AG09309 (cell line): Measurements from ENCODE around the gene FHAD1.
"Not testable (repeated sequence)": the region's sequence is repeated elsewhere in the genome, so short reads cannot be mapped to it uniquely, and the experiment has no call there.

ENCODE experiments used
- DNase-seq: peaks from one replicate; pipeline ENCODE4 v3.0.0-alpha.2; 2010; ENCODE audit warnings: low read depth
- H3K4me3 ChIP-seq: 2 replicates; pipeline ENCODE4 v1.5.1; 2011; ENCODE audit warnings: mild to moderate bottlenecking, low read depth, low read length, moderate library complexity; ENCODE audit not compliant: control insufficient read depth
- TF ChIP-seq, protein P1 (sequence below): IDR thresholded peaks from 2 replicates; pipeline ENCODE4 v1.5.1; 2011; ENCODE audit warnings: mild to moderate bottlenecking, low read depth, low read length, inconsistent platforms; ENCODE audit not compliant: insufficient read depth, control insufficient read depth; ENCODE audit errors: missing control alignments

The FHAD1 gene

GRCh38 chr1:15370268-15370667 is 123.2 kb downstream of the FHAD1 start:
- H3K4me3 ChIP-seq = no peak overlapping the region
- TF ChIP-seq, protein P1, sequence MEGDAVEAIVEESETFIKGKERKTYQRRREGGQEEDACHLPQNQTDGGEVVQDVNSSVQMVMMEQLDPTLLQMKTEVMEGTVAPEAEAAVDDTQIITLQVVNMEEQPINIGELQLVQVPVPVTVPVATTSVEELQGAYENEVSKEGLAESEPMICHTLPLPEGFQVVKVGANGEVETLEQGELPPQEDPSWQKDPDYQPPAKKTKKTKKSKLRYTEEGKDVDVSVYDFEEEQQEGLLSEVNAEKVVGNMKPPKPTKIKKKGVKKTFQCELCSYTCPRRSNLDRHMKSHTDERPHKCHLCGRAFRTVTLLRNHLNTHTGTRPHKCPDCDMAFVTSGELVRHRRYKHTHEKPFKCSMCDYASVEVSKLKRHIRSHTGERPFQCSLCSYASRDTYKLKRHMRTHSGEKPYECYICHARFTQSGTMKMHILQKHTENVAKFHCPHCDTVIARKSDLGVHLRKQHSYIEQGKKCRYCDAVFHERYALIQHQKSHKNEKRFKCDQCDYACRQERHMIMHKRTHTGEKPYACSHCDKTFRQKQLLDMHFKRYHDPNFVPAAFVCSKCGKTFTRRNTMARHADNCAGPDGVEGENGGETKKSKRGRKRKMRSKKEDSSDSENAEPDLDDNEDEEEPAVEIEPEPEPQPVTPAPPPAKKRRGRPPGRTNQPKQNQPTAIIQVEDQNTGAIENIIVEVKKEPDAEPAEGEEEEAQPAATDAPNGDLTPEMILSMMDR = no peak
- DNase-seq = no peak

DNA sequence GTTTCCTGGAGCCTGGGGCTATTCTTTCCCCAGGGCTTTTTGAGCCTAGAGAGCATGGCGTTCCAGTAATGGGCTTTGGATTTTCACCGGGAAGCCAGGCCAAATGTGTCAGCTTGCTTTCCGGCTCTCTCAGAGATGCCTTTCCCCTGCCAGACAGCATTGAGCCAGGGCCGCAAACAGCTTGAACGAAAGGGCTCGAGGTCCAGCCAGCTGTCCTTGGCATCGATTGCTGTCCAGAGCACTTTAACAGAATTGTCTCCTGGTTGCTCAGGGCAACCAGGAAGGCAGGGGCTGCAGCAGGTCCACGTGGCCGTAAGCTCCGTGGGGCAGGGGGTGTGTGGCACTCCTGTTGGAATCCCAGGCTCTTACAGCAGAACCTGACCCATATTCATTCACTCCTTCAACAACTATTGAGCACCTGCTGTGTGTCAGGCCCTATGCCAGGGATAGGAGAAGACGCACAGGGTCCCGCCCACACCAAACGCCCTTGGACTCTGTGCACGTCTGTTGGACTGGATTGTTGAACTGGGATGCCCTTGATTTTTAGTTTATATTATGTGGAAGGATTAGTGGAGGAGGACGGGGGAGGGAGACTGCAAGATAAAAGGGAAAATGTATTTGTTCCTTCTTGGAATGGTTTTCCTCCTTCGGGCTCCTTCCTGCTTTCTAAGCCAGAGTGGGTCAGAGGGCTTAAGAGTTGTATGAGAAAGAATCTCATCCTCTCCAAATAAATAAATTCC is 123.9 kb downstream of the FHAD1 start:
- no peak for DNase-seq
- H3K4me3 ChIP-seq = no peak overlapping the region
- TF ChIP-seq, protein P1 = no peak

DNA sequence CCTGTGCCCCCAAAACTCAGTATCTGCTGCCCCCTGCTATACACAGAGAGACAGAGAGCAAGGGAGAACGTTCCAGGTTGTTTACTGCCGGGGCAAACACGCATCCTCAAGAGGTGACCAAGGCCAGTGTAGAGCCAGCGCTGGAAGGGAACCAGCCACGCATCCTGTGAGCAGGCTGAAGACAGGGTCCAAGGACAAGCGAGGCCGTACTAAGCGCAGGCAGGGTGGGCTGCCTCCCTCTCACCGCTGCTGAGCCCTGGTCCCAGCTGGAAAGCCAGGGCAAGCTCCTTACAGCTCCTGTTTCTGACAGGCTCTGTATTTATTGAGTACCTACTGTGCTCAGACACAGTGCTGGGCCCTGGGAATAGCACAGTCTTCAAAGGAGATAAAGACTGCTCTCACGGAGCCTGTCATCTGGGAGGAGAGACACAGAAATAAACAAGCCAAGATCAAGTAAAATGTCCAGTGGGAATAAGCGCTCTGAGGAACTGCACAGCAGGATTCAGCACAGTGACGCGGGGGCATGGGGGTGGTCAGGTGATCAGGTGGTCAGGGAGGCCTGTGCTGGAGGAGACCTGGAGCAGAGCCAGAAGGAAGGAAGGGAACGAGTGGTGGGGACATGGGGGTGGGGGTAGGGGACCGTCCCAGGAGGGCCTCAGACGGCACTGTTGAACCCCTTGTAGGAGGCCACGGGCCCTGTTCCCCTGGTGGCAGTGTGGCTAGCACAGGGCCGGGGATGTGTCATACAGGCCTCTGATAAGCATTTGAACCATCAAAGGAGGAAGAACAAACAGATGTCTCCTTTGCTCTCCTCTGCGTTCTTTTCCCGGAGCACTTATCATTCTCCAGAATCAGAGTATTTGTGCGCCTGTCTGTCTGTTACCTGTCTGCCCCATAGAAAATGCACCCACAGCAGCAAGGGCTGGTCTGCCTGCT is 124.9 kb downstream of the FHAD1 start:
- no peak for DNase-seq
- TF ChIP-seq, protein P1 = no peak
- H3K4me3 ChIP-seq = no peak overlapping the region

DNA sequence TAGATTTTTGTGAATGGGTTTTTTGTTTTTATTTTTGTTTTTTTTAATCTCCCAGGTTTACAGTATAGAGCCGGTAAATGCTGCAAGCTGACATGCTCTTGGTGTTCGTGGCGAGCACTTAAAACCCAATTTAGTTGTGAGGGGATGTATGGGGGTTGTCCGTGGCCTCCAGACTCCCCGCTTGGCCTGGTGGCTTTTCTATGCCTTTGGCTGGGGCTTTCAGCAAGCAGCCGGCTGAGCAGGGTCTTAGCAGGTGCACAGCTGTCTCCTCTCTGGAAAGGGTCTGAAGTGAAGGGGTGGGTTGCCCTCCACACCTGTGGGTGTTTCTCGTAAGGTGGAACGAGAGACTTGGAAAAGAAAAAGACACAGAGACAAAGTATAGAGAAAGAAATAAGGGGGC is 131.7 kb downstream of the FHAD1 start:
- no peak for DNase-seq
- H3K4me3 ChIP-seq = no peak overlapping the region
- TF ChIP-seq, protein P1 = no peak

DNA sequence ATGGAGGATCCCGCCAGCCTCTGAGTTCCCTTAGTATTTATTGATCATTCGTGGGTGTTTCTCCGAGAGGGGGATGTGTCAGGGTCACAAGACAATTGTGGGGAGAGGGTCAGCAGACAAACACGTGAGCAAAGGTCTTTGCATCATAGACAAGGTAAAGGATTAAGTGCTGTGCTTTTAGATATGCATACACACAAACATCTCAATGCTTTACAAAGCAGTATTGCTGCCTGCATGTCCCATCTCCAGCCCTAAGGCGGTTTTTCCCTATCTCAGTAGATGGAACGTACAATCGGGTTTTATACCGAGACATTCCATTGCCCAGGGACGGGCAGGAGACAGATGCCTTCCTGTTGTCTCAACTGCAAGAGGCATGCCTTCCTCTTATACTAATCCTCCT is 132.1 kb downstream of the FHAD1 start:
- not testable (repeated sequence) for H3K4me3 ChIP-seq, DNase-seq

DNA sequence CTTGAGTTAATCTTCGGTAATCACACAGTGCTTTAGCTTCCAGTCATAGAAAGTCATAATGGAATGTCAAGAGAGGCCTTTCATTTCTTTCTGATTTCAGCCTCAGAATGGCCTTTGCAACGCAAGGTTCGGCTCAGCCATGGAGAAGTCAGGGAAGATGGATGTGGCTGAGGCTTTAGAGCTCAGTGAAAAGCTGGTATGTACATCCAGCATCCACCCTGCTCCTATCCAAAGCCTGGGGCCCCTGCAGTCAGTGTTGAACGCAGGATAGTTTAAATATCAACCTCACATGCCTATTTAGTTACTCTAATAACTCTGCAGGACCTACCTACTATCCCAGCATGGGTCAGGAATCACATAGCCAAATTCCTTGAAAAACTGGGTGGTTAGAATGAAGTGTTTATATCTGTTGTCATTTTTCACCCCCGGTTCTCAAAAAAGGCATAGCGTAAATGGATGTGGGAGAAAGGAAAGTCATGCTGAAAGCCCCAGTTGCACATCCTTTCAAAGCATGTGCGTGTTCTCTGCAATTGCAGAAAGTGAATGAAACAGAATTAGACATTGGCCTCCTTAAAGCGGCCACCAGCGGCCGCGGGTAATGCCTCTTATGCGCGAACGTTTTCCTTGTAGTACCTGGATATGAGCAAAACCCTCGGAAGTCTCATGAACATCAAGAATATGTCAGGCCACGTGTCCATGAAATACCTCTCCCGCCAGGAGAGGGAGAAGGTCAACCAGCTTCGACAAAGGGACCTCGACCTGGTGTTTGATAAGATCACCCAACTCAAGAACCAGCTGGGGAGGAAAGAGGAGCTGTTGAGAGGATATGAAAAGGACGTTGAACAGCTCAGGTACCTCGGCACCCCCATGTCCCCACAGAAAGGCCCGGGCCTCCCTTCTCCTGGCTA is 133.8 kb downstream of the FHAD1 start:
- H3K4me3 ChIP-seq = no peak overlapping the region
- DNase-seq = no peak
- TF ChIP-seq, protein P1 = no peak
